Ureter (tissue), 1 donor: ENCODE data around the gene WSB2. TPM values are rescaled to one million over a fixed set of nuclear protein-coding genes. Genes with fewer than 3 reads are reported as not detected.
"Not testable (repeated sequence)": the region's sequence is repeated elsewhere in the genome, so short reads cannot be mapped to it uniquely, and the experiment has no call there.

Experiments
- DNase-seq: peaks from one replicate; pipeline ENCODE4 v3.0.0-alpha.2; 2020; ENCODE audit warnings: low spot score
- total RNA-seq: library from RNA; stranded (reverse); gene quantifications from one replicate; pipeline ENCODE4 v1.2.4, GENCODE V29; 2023
- donor health status: DM: yes; HTN: yes; CAD: no.

The WSB2 gene
- 73.5 TPM for total RNA-seq

DNA sequence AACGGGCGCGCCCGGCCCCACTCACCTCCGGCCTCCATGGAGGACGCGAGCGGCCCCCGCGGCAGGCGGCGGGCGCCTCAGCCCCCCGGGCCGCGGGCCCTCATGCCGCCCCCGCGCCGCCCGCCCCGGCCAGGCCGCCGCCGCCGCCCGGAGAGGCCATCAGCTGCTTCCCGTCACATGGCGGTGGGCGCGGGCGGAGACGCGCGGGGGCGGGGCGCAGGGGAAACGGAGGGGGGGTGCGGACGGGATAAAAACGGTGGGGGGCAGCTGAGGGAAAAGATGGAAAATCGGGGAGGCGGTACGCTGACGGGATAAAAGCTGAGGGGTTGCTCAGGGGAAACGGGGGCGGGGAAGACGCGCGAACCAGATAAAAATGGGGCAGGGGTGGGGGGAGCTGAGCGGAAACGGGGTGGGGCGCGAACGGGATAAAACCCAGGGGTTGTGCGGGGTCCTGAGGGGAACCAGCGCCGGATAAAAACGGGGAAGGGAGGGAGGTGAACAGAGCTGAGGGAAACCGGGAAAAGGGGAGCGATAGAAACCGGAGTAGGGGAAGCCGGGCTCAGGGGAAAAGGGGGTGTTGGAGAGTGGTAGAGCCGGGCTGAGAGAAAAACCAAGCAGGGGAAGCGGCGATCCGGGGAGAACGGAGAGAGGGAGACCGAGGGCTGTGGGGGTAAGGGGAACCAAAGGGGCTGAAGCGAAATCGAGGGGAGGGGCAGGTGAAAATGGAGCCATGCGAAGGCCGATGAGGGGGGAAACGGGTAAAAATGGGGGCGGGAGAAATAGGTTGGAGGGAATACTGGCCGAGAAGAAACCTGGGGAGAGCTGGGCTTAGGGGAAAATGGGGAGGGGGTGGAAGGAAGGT is at the start of gene WSB2:
Gene WSB2 (minus strand): TSS at position 169 of the 862 bp plus-strand sequence. CDS start 131 bp downstream, at position 38.
- peak; percentile 86 for DNase-seq

- no peak for DNase-seq
Observed at GRCh38 chr12:118109088-118109487, 48.1 kb upstream of the WSB2 start.

DNA sequence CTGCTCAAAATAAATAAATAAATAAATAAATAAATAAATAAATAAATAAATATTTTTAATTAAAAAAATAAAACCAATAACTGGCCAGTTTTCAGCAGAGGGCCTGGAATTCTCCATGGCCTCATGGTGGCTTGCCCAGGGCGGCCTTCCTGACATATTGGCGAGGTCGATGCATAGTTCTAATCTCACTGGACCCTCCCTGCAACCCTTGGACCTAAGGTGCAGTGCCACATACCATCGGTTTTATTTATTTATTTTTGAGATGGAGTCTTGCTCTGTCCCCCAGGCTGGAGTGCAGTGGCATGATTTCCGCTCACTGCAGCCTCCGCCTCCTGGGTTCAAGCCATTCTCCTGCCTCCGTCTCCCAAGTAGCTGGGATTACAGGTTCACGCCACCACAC is 46.7 kb upstream of the WSB2 start:
- no peak for DNase-seq

- DNase-seq = no peak
Observed at GRCh38 chr12:118107011-118107410, 46.0 kb upstream of the WSB2 start.

GRCh38 chr12:118103601-118104382 is 42.8 kb upstream of the WSB2 start, which contains the start of gene VSIG10:
Gene VSIG10 (minus strand): TSS chr12:118104011. CDS start chr12:118103671, 340 bp downstream.
- peak; percentile 62 for DNase-seq

- no peak for DNase-seq
Observed at GRCh38 chr12:118103201-118103600, 42.2 kb upstream of the WSB2 start.

GRCh38 chr12:118102609-118103008 is 41.6 kb upstream of the WSB2 start:
- DNase-seq = no peak

- no peak for DNase-seq
Observed at GRCh38 chr12:118102070-118102469, 41.1 kb upstream of the WSB2 start.

DNA sequence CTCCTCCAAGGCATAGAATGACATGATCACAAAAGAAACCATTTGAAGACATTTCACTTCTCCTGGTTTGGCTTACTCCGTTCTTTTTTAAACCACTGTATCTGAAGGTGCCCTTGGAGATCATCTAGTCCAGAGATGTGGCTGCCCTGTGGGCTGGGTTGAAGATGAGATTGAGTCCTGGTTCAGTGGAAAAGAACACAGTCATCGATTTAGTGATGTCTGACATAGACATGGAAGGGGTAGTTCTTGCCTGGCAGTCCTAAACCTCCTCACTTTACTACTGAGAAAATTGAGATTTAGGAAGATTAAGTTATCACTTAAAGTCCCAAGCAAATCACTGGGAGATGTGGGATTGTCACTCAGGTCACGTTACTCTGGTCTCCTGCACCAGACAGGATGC is 40.1 kb upstream of the WSB2 start:
- DNase-seq = no peak

- DNase-seq = no peak
Observed at GRCh38 chr12:118098911-118099671, 38.1 kb upstream of the WSB2 start.

DNA sequence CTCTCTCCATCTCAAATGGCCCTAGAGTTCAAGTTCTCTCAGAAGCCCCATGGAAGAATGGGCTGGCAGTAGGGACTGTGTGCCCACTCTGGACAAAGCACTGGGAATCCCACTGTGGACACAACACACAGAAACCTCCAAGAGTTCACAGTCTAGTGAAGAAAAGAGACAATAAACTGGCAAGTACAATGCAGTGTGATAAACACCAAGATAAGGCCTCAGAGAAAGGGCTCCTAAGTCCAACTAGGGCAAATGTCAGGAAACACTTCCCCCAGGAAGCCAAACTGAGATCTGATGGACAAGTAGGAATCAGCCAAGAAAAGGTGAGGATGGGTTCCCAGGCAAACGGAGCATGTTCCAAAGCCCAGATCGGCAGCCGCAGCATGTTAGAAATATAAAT is 37.4 kb upstream of the WSB2 start:
- DNase-seq = no peak

DNA sequence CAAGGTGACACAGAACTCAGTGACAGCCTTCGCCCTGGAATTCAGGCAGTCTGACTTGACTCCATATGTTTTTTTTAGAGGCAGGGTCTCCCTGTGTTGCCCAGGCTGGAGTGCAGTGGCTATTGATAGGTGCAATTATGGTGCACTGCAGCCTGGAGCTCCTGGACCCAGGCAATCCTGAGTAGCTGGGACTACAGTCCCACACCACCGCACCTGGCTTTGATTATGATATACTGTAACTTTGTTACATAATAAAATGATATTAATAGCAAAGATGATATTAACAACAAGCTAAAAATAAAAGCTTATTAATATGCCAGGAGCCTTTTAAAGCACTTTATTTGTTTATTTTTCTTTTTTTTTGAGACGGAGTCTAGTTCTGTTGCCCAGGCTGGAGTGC is 33.1 kb upstream of the WSB2 start:
- no peak for DNase-seq

DNA sequence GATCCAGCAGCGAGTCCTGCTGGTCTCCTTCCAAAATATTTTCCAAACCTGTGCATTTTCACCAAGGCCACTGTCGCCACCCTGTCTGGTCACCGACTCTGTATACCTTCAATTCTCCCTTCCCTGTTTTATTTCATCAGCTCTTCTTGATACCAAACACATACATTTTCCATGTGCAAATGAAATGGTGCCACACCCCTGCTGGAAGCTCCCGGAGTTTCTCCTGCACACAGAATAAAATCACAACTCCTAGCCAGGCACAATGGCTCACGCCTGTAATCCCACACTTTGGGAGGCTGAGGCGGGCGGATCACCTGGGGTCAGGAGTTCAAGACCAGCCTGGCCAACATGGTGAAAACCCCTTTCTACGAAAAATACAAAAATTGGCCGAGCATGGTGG is 28.8 kb upstream of the WSB2 start:
- DNase-seq = no peak

- no peak for DNase-seq
Observed at GRCh38 chr12:118082161-118082560, 21.2 kb upstream of the WSB2 start.

GRCh38 chr12:118081521-118081920 is 20.5 kb upstream of the WSB2 start:
- DNase-seq = not testable (repeated sequence)

DNA sequence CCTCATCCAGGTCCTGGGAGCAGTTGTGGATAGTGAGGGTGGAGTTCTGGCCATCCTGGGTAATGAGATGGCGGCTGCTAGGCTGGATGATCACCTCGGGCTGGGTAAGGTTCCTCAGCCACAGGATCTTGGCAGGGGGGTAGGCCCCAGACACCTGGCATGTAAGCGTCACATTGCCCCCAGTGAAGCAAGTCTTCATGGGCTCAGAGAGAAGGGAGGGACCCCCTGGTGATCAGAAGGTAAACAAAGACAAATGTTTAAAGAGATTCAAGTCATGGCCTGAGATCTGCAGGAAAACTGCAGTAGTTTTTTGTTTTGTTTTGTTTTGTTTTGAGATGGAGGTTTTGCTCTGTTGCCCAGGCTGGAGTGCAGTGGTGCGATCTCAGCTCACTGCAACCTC is 12.8 kb upstream of the WSB2 start:
- no peak for DNase-seq

DNA sequence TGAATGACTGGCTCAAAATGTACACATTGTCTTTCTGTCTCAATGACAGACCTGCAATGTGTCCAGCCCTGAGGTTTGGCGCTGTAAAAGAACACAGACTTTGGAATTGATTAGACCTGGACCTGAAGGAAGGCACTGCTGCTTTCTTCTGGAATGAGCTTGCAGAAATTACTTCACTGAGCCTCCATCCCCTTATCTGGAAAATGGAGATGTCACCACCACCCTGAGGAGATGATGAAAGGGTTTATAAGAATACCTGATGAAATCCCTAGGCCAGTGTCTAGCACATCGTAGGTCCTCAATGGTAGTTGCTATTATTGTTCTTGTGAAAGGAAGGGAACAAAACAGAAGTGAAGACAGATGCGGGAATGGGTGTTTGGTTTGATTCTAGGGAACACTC is 9.7 kb upstream of the WSB2 start:
- DNase-seq = no peak

GRCh38 chr12:118068445-118068844 is 7.5 kb upstream of the WSB2 start:
- no peak for DNase-seq

- DNase-seq = no peak
Observed at GRCh38 chr12:118065380-118065779, 4.4 kb upstream of the WSB2 start.

DNA sequence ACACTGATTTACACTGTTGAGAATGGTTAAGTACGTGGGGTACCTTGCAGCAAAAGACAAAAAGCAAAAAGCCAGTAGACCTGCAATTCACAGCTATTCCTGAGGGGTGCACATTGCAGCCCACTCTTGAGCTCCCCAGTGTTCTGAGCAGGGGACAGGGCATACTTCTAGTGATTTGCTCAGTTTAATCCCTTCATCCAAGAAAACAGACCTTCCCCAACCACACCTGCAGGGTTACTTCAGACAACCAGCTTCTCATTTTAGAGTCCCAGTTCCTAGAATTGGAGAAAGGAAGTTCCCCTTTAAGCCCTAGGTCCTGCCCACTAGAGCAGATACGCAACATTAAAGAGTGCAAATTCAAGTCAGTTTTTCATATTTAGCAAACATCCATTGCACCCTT is 3.6 kb upstream of the WSB2 start:
- DNase-seq = no peak

DNA sequence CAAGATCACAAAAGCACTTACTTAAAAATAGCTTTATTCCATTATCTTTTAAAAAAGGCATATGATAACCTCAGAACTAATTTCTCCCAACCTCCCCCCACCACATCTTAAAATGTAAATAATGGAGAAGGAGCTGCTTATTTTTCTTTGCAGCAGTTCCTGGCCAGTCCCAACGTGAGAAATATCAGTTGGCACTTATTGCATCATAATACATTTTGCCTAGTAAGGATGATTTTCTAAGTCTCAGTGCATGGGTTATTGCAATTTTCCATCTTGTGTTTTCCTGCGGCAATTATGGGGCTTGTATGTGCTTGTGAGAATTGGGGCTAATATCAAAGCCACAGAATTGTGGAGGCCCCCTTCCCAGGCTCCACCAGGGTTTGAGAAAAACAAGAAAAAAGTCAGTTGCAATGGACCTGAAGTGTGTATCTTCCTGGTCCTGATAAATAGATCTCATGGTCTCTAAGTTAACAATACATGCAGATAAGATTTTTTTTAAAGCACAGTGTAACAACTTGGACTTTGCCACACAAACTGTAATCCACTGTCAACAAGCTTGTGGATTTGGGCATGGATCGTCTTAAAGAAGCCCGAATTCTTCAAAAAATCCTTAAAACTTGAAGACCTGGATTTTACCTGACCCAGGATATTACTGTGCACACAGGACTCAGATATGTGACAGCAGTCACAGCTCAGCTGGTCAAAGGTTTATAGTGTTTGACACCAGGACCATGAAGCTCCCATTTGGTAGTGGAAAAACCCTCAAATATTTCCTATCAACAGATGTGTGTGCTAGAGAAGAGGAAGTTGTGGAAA is 2.8 kb upstream of the WSB2 start:
- no peak for DNase-seq
